ENCODE data around the gene GMDS.

Gene GMDS

GRCh38 chr6:2044192-2044591 lies 201.2 kb downstream of the GMDS start:
- in situ Hi-C loops (cut with HindIII; ENCODE audit: low sequenced_read_pairs): no loop called here

DNA sequence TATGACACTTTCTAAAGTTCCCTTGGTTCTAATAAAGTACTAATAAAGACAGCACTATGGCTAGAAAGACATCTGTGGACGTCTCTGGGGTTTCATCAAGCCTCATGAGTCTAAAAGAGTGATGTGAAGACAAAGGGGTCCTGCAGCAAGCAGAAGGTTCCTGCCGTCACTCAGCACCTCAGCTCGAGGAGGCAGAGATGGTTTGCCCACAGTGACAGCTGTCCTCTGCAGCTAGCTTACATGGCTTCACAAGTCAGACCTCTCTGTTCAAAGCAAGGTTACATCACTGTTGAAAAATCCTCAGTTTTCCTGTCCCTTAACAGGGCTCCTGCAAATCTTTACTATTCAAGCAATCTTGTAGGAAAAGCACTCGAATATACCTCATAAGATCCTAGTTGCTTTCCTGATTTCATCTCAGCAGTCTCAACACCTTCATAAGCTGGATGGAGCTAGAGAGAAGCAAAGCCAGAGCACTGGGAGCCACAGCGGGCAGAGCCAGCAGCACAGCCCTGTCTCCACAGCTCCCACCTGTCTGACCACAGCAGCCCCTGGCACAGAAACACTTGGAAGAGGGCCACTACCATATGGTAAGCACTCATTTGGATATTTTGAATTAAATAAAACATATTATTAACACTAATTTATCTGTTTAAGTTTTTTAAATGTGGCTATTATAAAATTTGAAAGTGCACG lies 202.3 kb downstream of the GMDS start:
- in situ Hi-C loops (cut with HindIII; ENCODE audit: low sequenced_read_pairs): no loop called here

DNA sequence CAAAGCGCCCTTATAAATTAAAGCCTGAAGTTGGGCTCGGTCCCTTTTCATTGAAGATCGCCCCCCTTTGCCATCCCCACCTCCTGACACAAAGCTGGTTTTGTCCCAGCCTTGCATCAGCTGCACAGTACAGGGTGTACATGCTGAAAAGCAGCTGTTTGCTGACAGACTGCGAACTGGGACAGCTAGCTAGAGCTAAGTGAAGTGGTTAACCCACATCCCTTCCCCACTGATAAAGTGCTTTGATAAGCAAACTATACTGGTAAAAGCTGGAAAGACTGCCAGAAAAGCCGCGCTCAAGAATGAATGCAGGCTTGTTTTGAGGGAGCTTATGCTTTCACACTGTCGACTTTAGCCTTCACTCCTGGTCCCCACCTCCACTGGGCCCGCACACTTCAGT lies 207.3 kb downstream of the GMDS start:
- in situ Hi-C loops (cut with HindIII; ENCODE audit: low sequenced_read_pairs): no loop called here

DNA sequence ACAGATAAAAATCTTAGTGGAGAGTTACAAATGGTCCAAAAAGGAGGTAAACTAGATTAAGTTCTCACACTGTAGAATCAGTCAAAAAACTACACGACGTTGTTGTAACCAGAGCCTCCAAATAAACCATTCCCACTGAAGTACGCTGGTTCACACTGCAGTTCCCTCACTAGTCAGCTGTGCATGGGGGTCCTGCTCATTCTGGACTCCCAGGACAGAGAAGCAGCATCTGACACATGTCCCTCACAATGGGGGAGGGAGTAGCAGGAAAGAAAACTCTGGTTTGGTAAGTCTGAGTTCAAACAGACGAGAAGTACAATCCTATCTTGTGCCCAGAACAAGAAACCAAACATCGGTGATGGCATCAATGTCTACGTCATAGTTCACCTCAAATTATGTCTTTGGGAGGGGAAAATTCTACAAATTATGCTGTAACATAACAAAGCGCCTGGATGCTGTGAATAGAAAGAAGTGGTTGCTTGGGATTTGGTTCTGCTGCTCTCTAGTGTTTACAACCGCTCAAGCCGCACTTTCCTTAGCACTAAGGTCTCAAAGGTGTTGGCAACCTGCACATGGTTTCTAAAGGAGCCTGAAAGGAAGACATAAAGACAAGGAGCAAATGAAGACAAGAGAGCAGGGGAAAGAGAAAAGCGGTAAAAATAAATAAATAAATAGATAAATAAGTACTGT lies 208.0 kb downstream of the GMDS start:
- in situ Hi-C loops (cut with HindIII; ENCODE audit: low sequenced_read_pairs): no loop called here

- in situ Hi-C loops (cut with HindIII; ENCODE audit: low sequenced_read_pairs): no loop called here
These were observed 208.7 kb downstream of the GMDS start for GRCh38 chr6:2036710-2037023.

- in situ Hi-C loops (cut with HindIII; ENCODE audit: low sequenced_read_pairs): no loop called here
These were observed 209.3 kb downstream of the GMDS start for GRCh38 chr6:2035826-2036709.

DNA sequence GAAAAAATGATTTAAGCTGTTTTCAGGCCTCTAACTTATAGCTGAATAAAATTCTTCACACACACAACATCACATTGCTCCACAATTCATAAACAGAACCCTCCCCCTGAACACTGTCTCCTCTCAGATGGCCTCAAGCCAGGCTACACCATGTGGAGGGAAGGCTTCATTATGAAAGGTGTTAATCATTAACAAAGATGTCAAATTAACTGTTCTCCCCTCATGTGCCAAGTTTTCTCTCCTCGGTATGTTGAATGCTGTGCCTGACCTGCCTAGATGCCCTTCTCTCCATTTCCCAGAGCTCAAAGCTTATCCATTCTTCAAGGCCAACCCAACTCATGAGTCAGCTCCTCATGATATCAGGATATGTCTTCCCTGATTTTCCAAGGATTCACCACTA lies 210.4 kb downstream of the GMDS start:
- in situ Hi-C loops (cut with HindIII; ENCODE audit: low sequenced_read_pairs): no loop called here

GRCh38 chr6:2034256-2034655 lies 211.1 kb downstream of the GMDS start:
- in situ Hi-C loops (cut with HindIII; ENCODE audit: low sequenced_read_pairs): no loop called here

GRCh38 chr6:2033544-2033943 lies 211.9 kb downstream of the GMDS start:
- in situ Hi-C loops (cut with HindIII; ENCODE audit: low sequenced_read_pairs): no loop called here

- in situ Hi-C loops (cut with HindIII; ENCODE audit: low sequenced_read_pairs): no loop called here
These were observed 214.6 kb downstream of the GMDS start for GRCh38 chr6:2030682-2031244.

- in situ Hi-C loops (cut with HindIII; ENCODE audit: low sequenced_read_pairs): no loop called here
These were observed 215.5 kb downstream of the GMDS start for GRCh38 chr6:2029952-2030351.

DNA sequence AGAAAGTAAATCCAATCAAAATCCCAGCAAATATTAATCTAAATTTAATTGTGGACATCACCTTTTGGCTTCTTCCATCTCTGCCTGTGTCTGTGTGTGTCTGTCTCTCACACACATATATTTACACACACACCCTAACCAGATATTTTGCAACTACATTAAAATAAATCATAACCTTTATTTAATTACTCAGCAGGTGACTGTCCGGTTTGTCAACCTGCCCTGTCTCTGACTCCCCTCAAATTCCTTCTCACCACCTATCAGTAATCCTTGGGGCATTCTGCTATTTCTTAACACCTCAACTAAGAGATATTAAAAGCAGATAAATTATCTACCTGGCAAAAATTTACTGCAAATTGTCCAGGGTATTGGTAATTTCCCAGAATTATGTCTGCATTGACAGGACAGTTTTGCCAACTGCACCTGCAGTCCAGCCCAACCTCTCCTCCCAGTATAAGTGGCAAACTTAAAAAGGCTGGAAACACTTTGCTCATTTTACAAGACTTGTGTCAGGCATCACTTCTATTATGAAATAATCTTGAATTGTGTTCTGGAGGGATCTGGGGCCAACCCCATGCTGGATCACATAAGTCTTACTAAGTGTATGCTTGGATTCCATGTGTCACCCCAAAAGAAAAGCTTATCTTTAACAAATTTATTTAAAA lies 216.1 kb downstream of the GMDS start:
- in situ Hi-C loops (cut with HindIII; ENCODE audit: low sequenced_read_pairs): no loop called here

DNA sequence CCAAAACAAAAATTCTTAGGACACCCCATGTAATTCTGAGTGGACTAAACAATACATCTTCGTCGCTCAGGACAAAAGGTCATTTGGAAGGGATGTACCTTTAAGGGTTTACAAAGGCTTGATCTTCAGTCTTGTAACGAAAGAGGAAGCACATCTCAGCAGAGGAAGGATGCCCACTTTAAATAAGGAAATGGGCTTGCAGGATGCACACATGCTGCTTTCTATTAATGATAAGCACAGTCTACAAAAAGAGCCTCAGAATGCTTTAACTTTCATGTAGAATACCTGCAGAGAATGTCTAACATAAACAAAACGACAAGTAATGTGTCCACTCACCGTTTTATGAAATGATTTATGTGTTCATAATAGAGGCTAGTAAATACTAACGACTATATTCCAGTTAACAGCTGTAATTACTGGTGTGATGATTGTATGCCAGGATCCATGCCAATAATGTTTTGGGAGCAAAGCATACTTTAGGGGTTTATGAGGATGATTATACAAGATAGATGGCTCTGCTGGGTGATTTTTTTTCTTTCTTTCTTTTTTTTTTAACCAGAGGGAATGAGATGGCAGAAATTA lies 216.9 kb downstream of the GMDS start:
- in situ Hi-C loops (cut with HindIII; ENCODE audit: low sequenced_read_pairs): no loop called here

GRCh38 chr6:2026133-2026532 lies 219.3 kb downstream of the GMDS start:
- in situ Hi-C loops (cut with HindIII; ENCODE audit: low sequenced_read_pairs): no loop called here

DNA sequence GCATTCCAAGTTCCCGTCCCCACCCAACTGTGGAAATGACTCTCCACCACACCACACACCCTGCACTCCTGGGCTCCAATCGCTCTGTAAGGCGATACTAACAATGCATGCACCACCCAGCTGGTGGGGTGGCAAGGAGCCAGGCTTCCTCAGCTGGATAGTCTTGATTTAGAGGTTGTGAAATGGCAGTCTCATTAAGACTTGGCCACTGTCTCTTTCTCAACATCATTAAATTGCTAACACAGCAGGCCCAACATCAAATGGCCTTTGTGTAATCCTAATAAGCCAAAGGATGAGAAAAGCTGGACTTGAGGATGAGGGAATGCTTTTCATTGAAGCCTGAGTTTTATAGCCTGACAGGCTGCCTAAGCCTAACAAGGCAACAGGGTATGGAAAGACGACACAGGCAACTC lies 223.7 kb downstream of the GMDS start:
- in situ Hi-C loops (cut with HindIII; ENCODE audit: low sequenced_read_pairs): no loop called here

GRCh38 chr6:2020909-2021308 lies 224.5 kb downstream of the GMDS start:
- in situ Hi-C loops (cut with HindIII; ENCODE audit: low sequenced_read_pairs): no loop called here

- in situ Hi-C loops (cut with HindIII; ENCODE audit: low sequenced_read_pairs): no loop called here
These were observed 226.4 kb downstream of the GMDS start for GRCh38 chr6:2019051-2019450.

GRCh38 chr6:2016040-2016439 lies 229.4 kb downstream of the GMDS start:
- in situ Hi-C loops (cut with HindIII; ENCODE audit: low sequenced_read_pairs): no loop called here

DNA sequence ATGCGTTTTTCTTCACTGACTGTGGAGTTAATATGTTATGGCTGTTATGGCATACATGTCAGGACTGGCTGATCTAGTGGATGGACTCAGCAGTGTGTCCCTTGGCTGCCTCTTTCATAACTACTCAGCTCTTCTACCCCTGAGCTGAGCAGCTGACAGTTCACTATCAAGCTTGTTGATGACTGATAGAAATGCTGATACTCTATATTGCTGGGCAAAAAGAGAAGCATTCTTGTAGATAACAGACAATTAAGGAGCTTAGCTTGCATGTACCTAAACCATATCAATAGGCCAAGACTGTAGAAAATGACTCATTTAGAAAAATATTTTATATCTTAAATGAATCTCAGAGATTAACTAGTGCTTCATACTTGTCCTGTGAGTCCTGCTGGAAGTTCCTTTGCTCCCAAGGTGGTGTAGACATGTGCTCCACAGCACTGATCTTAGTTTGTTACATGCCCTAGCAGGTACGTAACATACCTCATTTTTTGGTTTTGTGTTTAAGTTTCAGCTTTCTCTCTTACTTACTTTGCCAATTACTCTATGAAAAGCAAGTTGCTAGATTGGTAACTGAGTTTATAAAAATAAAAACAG lies 236.9 kb downstream of the GMDS start:
- in situ Hi-C loops (cut with HindIII; ENCODE audit: low sequenced_read_pairs): no loop called here

DNA sequence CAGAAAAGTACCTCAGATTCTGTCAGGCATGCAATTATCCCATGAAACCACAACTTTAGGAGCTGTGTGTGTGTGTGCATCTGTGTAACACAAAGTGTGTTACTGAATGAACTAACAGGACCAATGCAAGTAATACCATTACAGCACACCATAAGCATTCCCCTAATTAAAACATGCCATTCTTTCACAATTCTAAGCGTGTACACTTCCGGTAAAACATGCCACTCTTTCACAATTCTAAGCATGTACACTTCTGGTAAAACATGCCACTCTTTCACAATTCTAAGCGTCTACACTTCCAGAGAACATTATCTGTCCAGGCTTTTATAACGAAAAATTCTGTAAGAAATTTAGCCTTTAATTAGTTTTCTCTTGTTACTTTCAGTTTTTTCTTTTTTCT lies 238.2 kb downstream of the GMDS start:
- in situ Hi-C loops (cut with HindIII; ENCODE audit: low sequenced_read_pairs): no loop called here
